ENCODE results near the gene GAD1. TPM values are rescaled to one million over a fixed set of nuclear protein-coding genes. Genes with fewer than 3 reads are reported as not detected.
A peak's percentile ranks its signal among the peaks of the same experiment; 100 is the strongest.

Gene GAD1
- total RNA-seq, 1 experiment from 2014 or later = 2.5 TPM

GRCh38 chr2:170819680-170820664 is 3.3 kb downstream of the GAD1 start (continued):
- peak; percentile 82; the same call in 1 of the 2 replicates for TF ChIP-seq ESRRA (CRISPR knock-in tag; IDR thresholded peaks at IDR 0.05; ENCODE audit: borderline replicate concordance)
- TF ChIP-seq ZNF121 (CRISPR knock-in tag; IDR thresholded peaks at IDR 0.05) = no peak
- TF ChIP-seq ZNF671 (CRISPR knock-in tag; IDR thresholded peaks at IDR 0.05) = no peak
- TF ChIP-seq ATF1 (CRISPR knock-in tag; IDR thresholded peaks at IDR 0.05) = no peak
- TF ChIP-seq, protein P1, sequence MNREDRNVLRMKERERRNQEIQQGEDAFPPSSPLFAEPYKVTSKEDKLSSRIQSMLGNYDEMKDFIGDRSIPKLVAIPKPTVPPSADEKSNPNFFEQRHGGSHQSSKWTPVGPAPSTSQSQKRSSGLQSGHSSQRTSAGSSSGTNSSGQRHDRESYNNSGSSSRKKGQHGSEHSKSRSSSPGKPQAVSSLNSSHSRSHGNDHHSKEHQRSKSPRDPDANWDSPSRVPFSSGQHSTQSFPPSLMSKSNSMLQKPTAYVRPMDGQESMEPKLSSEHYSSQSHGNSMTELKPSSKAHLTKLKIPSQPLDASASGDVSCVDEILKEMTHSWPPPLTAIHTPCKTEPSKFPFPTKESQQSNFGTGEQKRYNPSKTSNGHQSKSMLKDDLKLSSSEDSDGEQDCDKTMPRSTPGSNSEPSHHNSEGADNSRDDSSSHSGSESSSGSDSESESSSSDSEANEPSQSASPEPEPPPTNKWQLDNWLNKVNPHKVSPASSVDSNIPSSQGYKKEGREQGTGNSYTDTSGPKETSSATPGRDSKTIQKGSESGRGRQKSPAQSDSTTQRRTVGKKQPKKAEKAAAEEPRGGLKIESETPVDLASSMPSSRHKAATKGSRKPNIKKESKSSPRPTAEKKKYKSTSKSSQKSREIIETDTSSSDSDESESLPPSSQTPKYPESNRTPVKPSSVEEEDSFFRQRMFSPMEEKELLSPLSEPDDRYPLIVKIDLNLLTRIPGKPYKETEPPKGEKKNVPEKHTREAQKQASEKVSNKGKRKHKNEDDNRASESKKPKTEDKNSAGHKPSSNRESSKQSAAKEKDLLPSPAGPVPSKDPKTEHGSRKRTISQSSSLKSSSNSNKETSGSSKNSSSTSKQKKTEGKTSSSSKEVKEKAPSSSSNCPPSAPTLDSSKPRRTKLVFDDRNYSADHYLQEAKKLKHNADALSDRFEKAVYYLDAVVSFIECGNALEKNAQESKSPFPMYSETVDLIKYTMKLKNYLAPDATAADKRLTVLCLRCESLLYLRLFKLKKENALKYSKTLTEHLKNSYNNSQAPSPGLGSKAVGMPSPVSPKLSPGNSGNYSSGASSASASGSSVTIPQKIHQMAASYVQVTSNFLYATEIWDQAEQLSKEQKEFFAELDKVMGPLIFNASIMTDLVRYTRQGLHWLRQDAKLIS (CRISPR knock-in tag; IDR thresholded peaks at IDR 0.05; ENCODE audit: borderline replicate concordance) = no peak
- no peak for TF ChIP-seq SP1 (CRISPR knock-in tag; conservative IDR thresholded peaks at IDR 0.05)
- no peak for TF ChIP-seq FOXJ3 (CRISPR knock-in tag; IDR thresholded peaks at IDR 0.05; ENCODE audit: borderline replicate concordance)
- no peak for TF ChIP-seq MYBL2 (CRISPR knock-in tag; IDR thresholded peaks at IDR 0.05)
- TF ChIP-seq CREB1 (CRISPR knock-in tag; IDR thresholded peaks at IDR 0.05) = 0 out of 2 replicates have a peak, but pooled peaks have one; percentile 29
- 0 out of 2 replicates have a peak, but pooled peaks have one; percentile 46 for TF ChIP-seq ZNF232 (CRISPR knock-in tag; IDR thresholded peaks at IDR 0.05)
- no peak for TF ChIP-seq JAZF1 (CRISPR knock-in tag; IDR thresholded peaks at IDR 0.05)
- TF ChIP-seq, protein P2, sequence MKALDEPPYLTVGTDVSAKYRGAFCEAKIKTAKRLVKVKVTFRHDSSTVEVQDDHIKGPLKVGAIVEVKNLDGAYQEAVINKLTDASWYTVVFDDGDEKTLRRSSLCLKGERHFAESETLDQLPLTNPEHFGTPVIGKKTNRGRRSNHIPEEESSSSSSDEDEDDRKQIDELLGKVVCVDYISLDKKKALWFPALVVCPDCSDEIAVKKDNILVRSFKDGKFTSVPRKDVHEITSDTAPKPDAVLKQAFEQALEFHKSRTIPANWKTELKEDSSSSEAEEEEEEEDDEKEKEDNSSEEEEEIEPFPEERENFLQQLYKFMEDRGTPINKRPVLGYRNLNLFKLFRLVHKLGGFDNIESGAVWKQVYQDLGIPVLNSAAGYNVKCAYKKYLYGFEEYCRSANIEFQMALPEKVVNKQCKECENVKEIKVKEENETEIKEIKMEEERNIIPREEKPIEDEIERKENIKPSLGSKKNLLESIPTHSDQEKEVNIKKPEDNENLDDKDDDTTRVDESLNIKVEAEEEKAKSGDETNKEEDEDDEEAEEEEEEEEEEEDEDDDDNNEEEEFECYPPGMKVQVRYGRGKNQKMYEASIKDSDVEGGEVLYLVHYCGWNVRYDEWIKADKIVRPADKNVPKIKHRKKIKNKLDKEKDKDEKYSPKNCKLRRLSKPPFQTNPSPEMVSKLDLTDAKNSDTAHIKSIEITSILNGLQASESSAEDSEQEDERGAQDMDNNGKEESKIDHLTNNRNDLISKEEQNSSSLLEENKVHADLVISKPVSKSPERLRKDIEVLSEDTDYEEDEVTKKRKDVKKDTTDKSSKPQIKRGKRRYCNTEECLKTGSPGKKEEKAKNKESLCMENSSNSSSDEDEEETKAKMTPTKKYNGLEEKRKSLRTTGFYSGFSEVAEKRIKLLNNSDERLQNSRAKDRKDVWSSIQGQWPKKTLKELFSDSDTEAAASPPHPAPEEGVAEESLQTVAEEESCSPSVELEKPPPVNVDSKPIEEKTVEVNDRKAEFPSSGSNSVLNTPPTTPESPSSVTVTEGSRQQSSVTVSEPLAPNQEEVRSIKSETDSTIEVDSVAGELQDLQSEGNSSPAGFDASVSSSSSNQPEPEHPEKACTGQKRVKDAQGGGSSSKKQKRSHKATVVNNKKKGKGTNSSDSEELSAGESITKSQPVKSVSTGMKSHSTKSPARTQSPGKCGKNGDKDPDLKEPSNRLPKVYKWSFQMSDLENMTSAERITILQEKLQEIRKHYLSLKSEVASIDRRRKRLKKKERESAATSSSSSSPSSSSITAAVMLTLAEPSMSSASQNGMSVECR (CRISPR knock-in tag; IDR thresholded peaks at IDR 0.05; ENCODE audit: borderline replicate concordance) = 0 out of 2 replicates have a peak, but pooled peaks have one; percentile 78
- TF ChIP-seq NR3C1 (CRISPR knock-in tag; conservative IDR thresholded peaks at IDR 0.05; ENCODE audit: low read depth) = no peak

- POLR2A ChIA-PET = no interaction called here
- DNase-seq (ENCODE audit: low spot score) (peak; percentile 22), ATAC-seq (no peak)
- Mint-ChIP-seq H3K27me3 (ENCODE audit: low read depth) (peaks cover 98% of the 10 kb centered on the region), H3K4me1 (peaks cover 49% of the 10 kb centered on the region), H3K36me3 (no peaks in the 10 kb centered on the region), H3K4me3 (peak overlapping the region; percentile 84), H3K9me3 (no peaks in the 10 kb centered on the region), H3K27ac (no peak overlapping the region)
- 0 out of 2 replicates have a peak, but pooled peaks have one; percentile 10 for TF ChIP-seq SP1 (CRISPR knock-in tag; conservative IDR thresholded peaks at IDR 0.05)
- no peak for TF ChIP-seq ELF4 (CRISPR knock-in tag; IDR thresholded peaks at IDR 0.05; ENCODE audit: low read depth)
- no peak for TF ChIP-seq ZNF396 (CRISPR knock-in tag; IDR thresholded peaks at IDR 0.05; ENCODE audit: borderline replicate concordance)
- TF ChIP-seq NFYB (CRISPR knock-in tag; conservative IDR thresholded peaks at IDR 0.05; ENCODE audit: low read depth) = no peak
- CTCF ChIA-PET = interaction anchor here (0.5 to 2.8 kb wide), 16 partner anchors 8 to 585 kb away, joined by 3 to 14 read pairs (median 4); partner anchors contain the start of gene GORASP2
These were observed 4.3 kb downstream of the GAD1 start for GRCh38 chr2:170820757-170821530.

Measured in WTC11 (cell line).